HG03097 (cell line): ENCODE measurements around the gene ACTR6.
A peak's percentile ranks its signal among the peaks of the same experiment; 100 is the strongest.
"Not testable (repeated sequence)": the region's sequence is repeated elsewhere in the genome, so short reads cannot be mapped to it uniquely, and the experiment has no call there.

Experiments
- ATAC-seq: cut with Tn5 transposase; IDR thresholded peaks from one replicate; pipeline ENCODE4 v1.9.1; 2021; ENCODE audit not compliant: unreplicated experiment, low FRiP score

Gene ACTR6

DNA sequence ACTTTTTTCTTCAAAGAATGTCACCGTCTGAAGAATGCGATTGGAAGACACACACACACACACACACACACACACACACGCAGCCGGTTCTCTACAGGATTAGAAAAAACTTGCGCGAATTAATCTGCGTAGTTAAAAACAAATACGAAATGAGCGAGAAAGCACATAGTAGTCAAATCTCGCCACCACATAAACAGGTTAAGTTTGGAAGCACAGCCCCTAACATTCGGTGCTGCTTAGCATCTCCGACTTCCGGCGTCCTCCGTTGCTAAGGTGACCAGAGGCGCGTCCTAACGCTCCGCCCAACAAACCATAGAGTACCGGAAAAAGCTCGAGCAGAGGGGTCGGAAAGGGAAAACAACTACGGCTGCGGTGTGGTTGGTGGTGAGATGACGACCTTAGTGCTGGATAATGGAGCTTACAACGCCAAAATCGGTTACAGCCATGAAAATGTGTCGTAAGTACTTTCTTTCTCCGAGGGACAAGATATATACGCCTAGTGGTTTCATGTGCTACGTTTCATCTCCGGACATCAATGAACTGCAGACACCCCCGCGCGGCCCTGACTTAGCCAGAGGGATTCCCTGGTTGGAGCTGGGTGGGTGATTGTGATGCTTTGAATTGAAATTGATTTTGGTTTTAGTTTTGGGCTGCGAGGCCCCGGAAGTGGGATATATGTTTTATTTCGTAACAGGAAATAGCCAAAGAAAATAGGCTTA, at the start of gene ACTR6:
TSS of gene ACTR6 (plus strand) at position 353 of the 719 bp plus-strand sequence. CDS start at position 390, 37 bp downstream.
- ATAC-seq = peak; percentile 88

DNA sequence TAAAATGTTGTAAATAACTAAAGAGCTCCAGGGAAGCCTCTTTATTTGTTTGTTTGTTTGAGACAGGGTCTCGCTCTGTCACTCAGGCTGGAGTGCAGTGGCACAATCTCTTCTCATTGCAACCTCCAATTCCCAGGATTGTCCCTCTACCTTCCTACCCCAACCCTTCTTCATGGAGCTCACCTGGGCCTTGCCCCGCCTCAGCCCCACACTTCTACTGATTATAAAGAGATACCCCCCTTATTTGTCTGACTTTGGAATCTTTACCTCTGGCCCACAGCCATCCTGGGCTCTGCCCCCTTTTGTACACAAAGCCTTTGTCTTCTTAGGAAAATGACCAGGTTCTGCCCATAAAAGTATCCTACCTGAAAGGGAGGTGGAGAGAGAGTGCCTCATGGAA, 48.8 kb upstream of the ACTR6 start:
- no peak for ATAC-seq

DNA sequence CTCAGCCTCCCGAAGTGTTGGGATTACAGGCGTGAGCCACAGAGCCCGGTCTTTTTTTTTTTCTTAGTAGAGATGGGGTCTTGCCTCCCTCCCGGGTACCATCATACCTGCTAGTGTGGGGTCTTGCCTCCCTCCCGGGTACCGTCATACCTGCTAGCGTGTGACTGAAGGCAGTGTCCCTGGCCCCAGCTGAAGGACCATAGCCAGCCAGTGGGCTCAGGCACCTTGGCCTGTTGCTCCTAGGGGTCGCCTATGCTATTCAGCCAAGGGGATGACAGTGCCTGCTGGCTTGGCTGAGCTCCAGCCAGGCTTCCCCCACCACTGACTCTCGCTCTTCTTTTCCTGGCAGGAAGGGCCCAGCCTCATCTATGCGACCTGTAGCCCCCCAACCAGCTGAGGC, 47.5 kb upstream of the ACTR6 start:
- ATAC-seq = no peak

DNA sequence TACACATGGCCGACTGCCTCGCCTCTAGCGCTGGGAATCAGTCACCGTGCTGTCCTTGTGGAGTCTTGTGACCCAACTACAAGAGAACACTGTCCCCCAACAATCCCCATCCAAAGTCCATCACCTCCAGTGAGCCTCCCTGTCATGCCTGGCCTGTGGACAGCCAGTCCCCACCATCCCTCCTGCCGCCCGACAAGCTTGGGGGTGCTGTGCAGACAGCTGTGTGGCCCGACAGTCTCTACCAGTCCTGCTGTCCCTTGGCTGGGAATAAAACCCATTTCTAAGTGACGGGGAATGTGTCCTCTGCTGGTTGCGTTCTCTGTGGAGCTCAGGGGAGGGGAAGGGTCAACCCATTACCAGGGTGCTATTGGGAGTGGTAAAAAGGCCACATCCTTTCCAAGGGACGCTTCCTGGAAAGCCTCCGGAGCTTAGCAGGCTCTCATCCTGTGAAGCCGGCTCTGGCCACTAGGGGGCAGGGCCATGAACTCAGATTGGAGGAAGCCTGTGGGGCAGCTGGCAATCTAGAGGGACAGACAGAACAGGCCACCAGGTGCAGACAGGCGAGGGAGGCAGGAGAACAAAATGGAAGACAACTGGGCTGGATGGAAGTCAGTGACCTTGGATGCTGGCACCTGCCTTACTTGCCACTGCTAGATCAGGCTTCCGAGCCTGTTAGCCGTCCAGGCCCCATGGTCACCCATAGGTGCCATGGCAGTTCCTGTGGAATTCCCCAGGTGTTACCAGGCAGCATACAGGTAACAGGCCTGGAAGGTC, 46.0 kb upstream of the ACTR6 start:
- no peak for ATAC-seq

DNA sequence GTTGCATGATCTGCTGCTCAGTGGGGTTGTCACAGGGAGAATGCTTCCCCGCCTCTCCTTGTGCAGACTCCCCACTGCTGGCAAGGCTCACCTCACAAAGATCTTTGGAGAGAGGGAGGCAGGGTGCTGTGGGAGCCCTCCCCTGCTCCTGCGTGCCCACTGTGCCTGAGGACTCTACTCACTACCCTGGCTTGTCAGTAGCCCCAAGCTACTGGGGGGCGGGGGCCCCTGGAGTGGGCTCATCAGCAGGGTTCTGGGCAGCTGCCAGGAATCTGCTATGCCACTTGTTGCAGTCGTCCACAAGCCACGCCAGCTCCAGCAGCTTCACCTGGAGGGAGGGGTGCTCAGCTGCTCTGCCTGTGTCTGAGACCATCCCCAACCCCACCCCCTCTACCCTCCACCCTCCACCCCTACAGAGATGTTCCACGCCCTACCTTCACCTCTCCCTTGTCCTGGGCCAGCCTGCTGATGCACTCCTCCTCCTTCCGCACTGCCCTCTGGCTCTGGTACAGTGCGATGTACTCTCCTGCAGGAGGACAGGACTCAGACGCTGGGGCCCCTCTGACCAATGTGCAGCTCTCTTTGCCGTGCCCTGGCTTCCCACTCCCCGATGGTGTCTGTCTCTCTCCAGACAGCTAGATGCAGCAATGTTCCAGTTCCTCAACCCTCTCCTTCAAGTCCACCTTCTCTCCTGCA, 43.7 kb upstream of the ACTR6 start:
- ATAC-seq = no peak

DNA sequence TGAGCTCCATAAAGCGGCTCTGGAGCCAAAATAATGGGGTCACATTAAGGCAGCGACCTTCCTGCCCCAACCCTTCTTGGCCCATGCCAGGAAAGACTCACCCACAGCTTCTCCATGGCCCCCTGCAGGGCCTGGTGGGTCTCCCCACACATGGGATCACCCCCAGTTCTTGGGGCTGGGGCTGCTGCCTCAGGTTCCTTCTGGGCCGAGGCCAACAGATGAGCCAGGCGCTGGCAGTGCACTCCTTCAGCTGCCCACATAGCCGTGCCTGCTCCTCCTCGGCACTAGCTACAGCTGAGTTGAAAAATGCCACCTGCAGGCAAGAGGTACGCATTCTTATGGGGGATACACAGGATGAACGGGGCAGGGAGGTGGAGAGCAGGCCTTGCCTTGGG, 43.2 kb upstream of the ACTR6 start:
- no peak for ATAC-seq

DNA sequence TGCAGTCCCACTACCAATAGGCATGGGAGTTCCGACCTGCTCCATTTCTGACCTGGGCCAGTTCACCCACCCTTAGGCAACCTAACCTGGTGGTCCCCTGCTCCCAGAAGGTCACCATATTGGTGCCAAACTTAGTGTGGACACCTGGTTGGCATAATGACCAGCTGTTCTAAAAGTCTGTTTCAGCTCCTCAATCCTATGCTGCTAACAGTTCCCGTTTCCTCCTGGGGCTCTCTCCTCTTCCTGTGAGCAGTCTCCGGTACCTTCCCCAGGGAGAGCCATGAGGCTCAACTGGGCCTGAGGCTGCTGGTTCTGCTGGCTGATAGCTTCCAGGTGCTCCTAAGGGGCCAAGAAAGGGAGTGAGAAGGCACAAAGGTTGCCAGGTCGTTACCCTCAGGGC, 42.1 kb upstream of the ACTR6 start:
- ATAC-seq = no peak

DNA sequence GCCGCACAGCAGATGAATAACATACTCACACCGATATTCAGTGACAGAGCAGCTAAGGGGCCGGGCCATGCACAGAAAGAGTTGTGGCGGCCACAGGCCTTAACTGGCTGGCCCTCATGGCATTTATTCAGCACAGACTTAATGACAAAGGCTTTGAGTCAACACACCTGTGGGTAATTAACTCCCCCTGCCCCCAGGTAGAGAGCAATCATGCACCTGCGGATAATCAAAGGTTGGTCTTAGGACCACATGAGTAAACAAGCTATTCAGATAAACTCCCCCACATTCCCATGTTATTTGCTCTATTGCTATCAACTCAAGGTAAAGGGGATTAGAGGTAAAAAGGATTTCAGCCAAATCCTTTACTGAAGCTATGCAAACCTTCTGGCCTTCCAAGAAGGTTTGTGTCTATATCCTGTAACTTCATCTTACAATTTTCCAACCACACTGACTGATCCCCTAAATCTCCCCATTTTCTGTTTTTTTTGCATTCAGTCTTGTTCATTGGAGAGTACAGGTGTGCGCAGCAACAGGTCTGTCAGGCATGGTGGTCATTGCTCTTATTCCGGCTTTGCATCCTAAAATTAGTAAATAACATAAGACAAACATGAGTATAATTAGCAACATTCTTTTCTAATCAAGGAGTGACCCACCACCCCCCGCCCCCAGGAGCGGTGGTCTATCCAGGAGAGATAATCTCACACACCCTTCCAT, 41.1 kb upstream of the ACTR6 start:
- no peak for ATAC-seq

DNA sequence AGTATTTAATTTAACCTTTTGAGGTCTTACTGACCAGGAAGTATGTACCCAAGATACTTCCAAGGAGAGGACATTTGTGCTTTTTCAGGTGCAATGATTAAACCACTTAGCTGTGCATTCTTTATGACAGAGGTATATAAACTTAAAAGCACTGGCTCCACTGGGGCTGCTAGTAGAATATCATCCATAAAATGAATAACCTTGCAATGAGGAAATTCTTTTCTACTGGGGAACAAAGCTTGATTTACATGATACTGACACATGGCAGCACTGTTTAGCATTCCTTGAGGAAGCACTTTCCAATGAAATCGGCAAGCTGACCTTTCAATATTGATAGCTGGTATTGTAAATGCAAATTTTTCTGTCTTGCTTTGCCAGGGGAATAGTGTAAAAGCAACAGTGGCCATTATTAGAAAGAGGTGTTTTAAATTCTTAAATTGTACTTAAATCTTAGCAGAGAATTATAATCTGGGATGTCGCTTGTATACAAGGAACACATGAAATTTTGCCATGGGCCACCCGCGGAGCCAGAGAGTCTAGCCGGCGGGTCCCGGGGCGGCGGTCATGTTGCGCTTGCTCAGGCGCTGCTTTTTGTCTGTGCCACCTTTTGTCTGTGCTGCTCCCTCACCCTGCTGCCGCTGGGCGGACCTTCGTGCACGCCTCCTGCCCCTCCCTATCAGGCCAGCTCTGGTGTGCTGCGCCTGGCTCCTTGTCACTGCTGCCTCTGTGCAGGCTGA, 37.0 kb upstream of the ACTR6 start:
- ATAC-seq = peak; percentile 99

DNA sequence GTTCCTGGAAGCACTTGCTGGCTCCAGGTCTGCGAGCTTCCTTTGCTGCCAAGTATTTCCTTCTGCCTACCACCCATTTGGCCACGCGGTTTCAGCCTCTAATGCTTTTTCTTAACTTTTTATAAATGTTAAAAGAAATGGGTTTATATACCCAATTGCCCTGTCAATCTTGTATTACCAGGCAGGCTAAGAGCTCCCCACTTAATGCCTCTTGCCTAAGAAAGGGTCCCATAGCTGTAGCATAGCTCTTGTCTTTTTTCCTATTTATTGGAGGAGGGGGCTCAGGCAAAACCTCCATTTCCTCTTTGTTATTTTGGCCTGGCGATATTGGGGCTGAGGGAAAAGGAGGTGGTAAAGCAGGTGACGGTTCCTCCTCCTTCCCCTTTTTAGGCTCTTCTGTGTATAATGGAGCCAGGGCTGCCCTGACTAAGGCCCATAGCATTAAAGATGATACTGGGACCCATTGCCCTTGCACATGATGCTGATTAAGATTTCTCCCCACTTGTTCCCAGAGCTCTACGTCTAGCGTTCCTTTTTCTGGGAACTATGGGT, 36.4 kb upstream of the ACTR6 start:
- ATAC-seq = no peak

DNA sequence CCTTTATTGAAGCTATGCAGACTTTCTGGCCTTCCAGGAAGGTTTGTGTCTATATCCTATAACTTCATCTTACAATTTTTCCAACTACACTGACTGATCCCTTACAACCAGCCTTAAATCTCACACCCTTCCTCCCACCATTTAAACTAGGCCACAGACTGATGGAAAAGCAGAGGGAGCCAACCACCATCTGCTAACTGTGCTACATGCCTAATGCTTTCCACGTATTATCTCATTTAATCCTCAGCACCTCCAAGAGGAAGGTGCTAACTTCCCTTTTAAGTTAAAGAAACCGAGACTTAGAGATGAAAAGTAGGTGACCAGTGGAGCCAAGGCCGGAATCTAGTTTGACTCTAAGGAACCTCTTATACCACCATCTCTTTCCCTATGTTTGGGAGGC, 35.3 kb upstream of the ACTR6 start:
- no peak for ATAC-seq

DNA sequence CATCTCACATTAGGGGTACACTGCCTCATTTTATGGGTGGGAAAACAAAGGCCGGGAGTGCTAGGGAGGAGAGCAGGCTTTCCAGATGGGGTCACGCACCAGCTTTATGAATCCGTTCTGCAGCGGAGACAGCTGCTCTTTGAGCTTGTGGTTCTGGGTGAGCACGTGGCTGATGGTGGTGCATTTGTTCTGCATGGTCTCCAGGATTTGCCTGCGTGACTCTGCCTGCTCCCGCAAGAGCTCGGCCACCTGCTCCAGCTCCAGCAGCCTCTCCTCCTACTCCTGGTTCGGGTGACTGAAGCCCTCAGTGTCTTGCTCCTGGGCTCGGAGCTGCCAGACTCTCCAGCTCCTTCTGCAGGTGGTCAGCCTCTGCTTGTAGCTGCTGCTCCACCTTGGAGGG, 34.4 kb upstream of the ACTR6 start:
- no peak for ATAC-seq

DNA sequence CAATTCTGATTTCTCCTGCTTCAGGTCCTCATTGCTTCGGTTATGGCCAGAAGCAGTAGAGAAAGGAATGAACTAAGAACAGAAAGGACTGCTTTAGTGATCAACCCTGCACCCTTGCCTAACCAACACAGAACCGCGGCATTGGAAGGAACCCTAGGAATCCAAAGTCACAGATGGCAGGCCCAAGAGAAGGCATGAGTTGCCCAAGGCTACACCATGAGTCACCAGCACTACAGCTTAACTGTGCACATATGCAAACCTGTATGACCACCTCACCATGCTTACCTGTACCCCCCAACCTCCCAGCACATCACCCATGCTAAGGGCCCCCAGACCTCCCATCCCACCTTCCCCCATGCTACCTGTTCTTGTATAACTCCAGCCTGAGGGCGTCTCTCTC, 32.1 kb upstream of the ACTR6 start:
- ATAC-seq = no peak

DNA sequence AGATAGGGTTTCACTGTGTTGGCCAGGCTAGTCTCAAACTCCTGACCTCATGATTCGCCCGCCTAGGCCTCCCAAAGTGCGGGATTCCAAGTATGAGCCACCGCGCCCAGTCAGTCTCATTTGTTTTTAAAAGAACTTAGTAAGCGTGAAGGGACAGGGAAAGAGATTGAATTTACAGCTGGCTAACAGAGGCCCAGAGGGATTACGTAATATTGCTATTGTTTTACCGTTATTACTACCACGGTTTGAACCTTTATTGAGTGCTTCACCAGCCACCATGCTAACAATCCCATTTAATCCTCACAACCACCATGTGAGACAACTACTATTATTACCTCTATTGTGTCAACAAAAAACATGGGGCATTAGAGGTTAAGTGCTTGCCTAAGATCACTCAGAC, 31.3 kb upstream of the ACTR6 start:
- no peak for ATAC-seq

DNA sequence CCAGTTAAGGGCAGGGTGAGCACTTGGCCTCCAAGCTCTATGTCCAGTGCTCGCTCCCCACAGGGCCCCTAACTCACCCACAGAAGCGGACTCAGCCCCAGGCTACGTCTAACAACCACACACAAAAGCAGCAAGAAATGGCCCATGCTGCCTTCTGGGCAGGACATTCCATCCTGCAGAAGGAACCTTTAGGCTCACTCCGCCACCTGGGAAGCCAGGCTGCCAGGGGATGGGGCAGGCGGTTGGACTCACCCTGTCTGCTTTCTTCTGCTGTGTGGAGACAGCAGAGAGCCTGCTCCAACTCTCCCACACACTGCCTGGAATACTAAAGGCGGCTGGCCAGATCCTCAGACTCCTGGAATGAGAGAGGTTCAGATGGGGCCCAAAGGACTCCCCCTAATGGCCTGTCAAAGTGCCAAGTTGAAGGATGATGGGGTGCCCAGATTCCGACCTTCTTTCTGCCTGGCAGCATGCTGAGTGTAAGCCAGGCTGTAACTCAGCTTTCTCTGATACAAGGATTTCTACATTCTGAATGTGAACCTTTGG, 30.2 kb upstream of the ACTR6 start:
- ATAC-seq = no peak

DNA sequence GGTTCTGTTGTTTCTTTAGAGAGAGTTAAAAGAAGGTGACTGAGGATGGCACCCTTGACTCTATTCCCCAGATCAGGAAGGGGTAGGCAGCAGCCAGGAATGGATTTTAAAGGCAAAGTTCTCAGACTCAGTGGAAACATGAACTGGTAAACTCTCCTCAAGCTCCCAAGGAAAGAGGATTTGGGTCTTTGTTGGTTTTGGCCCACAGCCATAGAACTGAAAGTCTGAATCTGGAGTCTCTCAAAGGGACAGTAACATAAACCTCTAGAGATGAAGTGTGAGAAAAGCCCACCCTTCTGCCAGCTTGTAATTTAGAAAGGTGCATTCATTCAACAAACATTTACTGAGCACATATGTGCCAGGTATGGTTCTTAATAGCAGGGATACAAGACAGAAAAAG, 29.4 kb upstream of the ACTR6 start:
- ATAC-seq = no peak

DNA sequence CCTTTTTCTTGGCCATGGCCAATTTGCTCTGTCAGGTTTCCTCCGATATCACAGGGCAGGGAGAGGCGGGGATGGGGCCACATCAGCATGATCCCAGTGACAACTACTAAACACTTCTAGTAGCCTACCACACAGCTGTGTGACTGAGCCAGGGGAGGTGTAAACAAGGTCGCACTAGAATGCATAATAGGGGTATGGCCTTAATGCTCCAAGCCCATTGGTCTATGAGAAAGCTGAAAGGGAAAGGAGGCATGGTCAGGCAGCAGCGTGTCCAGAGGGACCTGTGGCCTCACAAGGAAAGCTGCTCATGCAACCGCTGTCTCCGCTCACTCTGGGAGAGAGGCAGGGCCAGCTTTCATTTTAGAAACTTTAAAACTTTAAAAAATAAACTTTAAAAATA, 27.5 kb upstream of the ACTR6 start:
- no peak for ATAC-seq

DNA sequence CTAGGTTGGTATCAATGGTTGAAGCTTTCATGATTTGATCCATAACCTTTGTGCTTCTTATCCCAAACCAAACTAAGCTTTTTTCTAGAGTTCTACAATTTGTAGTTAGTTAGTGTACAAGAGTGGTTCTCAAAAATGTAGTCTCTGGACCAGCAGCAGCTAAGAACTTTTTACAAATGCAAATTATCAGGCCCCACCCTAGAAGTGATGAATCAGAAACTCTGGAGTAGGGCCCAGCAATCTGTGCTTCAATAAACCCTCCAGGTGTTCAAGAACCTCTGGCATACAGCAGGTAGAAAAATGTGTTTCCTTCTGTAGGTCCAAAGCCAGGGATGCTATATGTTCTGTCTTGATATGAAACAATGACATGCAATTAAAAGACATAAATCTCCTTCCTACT, 26.1 kb upstream of the ACTR6 start:
- ATAC-seq = no peak

DNA sequence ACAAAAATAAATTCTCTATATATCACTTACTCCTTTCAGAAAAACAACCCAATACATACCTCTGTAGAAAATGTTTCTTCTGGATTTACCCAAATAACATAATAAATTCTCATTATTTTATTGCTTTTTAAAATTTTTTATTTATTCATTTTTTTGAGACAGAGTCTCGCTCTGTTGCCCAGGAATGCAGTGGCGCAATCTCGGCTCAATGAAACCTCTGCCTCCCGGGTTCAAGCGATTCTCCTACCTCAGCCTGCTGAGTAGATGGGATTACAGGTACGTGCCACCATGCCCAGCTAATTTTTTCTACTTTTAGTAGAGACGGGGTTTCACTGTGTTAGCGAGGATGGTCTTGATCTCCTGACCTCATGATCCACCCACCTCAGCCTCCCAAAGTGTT, 24.1 kb upstream of the ACTR6 start:
- ATAC-seq = not testable (repeated sequence)

DNA sequence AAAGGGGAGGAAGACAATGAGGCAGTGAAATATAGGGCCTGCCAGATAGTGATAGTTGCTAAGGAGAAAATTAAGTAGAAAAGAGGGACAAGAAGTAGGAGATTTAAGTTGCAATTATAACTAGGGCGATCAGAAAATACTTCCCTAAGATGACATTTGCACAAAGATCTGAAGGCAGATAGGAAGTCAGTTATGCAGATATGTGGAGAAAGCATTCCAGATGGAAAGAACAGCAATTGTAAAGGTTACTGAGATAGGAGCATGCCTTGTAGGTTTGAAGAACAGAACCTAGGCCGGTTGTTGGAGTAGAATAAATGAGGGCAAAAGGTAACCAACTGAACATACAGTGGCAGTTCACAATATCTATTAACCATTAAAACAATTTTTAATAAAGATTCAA, 21.4 kb upstream of the ACTR6 start:
- no peak for ATAC-seq
